Kidney epithelial cell (primary cell): ENCODE data around the gene FAM136A. TPM values are rescaled to one million over a fixed set of nuclear protein-coding genes. Genes with fewer than 3 reads are reported as not detected.

ENCODE experiments used
- DNase-seq: peaks from one replicate; pipeline ENCODE4 v3.0.0-alpha.2; 2010; ENCODE audit warnings: low read depth
- H3K27me3 ChIP-seq: 2 replicates; pipeline ENCODE4 v1.6.0; 2011; ENCODE audit warnings: low read length; ENCODE audit not compliant: control insufficient read depth, insufficient read depth
- H3K36me3 ChIP-seq: 2 replicates; pipeline ENCODE4 v1.5.1; 2011; ENCODE audit warnings: low read length; ENCODE audit not compliant: control insufficient read depth, insufficient read depth
- H3K4me3 ChIP-seq: 2 replicates; pipeline ENCODE4 v1.5.1; 2011; ENCODE audit warnings: low read depth, mild to moderate bottlenecking, control low read depth, low read length
- total RNA-seq: library from RNA; depleted of rRNA; stranded (reverse); fragments of >200 nt; gene quantifications from 2 replicates; pipeline ENCODE4 v1.2.3, GENCODE V29; 2015
- TF ChIP-seq, protein P1 (sequence below): IDR thresholded peaks from 2 replicates; pipeline ENCODE4 v1.5.1; 2011; ENCODE audit warnings: mild to moderate bottlenecking, moderate library complexity, low read length, control low read depth, inconsistent platforms; ENCODE audit not compliant: insufficient read depth, poor library complexity, severe bottlenecking

FAM136A gene
- 67.1 and 70.5 TPM in 2 replicates for total RNA-seq

DNA sequence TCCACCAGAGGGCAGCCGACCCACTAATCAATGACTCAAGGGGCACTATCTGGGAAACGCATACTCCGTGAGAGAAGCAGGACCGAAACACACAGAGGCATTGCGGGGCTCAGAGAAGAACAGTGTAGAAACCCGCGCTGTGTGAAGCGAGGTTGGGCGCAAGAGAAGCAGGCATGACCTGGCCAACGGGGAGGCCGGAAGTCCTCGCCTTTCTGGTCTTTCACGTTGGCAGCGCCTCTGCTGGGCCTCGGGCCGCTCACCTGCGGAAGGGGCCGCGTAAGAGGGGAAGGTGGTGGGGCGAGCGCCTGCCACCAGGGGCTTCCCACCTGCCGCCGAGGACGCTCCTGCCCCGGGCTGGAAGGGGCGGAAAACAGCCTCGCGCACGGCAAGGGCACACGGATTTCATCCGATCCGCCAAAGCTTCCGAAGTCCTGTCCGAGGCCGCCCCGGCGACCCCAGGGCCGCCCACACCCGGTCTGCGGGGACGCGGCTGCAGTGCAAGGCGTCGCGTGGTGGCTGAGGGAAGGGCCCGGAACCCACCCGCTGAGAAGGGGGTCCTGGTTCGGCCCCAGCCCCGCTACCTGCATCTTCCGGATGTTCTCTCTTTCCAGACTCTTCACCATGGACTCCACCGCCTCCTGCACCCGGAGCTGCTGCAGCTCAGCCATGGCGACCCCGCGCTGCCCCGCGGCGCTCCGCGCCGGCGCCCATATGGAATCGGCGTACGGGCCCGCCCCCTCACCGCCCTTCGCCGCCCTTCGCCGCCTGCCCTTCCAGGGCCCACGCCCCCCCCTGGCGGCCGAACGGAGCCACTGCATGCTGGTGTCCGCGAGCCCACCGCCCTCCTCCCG lies at the start of gene FAM136A:
FAM136A (minus strand) TSS at position 724 of the 851 bp plus-strand sequence; CDS start at position 668, 56 bp downstream.
- Histone ChIP-seq H3K27me3 (no peaks in the 10 kb centered on the region), H3K36me3 (no peaks in the 10 kb centered on the region), H3K4me3 (peak within 1 kb of the TSS; percentile 66)
- DNase-seq: peak; percentile 10
- TF ChIP-seq, protein P1, sequence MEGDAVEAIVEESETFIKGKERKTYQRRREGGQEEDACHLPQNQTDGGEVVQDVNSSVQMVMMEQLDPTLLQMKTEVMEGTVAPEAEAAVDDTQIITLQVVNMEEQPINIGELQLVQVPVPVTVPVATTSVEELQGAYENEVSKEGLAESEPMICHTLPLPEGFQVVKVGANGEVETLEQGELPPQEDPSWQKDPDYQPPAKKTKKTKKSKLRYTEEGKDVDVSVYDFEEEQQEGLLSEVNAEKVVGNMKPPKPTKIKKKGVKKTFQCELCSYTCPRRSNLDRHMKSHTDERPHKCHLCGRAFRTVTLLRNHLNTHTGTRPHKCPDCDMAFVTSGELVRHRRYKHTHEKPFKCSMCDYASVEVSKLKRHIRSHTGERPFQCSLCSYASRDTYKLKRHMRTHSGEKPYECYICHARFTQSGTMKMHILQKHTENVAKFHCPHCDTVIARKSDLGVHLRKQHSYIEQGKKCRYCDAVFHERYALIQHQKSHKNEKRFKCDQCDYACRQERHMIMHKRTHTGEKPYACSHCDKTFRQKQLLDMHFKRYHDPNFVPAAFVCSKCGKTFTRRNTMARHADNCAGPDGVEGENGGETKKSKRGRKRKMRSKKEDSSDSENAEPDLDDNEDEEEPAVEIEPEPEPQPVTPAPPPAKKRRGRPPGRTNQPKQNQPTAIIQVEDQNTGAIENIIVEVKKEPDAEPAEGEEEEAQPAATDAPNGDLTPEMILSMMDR: peak; percentile 77

DNA sequence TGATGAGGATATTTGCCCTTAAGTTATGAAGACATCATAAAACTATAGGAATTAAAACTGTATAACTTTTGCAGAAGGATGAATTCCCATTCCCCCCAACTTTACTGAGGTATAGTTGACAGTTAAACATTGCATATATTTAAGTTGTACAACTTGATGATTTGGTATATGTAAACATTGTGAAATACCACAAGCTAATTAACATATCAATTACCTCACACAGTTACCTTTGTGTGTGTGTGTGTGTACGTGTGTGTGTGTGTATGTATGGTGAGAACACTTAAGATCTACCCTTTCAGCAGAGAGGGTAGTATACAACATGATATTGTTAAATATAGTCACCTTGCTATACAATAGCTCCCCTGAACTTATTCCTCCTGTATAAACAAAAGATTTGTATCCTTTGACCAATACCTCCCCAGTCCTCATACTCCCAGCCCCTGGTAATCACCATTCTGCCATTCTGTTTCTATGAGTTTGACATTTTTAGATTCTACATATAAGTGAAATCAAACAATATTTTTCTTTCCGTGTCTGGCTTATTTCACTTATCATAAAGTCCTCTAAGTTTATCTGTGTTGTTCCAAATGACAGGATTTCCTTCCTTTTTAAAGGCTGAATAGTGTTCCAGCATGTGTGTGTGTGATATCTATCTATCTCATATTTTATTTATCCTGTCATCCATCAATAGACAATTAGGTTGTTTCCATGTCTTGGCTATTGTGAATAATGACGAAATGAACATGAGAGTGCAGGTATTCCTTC lies 48.2 kb upstream of the FAM136A start:
- H3K36me3 ChIP-seq: no peaks in the 10 kb centered on the region
- no peaks in the 10 kb centered on the region for H3K27me3 ChIP-seq
- TF ChIP-seq, protein P1: no peak
- H3K4me3 ChIP-seq: no peak overlapping the region
- DNase-seq: no peak

DNA sequence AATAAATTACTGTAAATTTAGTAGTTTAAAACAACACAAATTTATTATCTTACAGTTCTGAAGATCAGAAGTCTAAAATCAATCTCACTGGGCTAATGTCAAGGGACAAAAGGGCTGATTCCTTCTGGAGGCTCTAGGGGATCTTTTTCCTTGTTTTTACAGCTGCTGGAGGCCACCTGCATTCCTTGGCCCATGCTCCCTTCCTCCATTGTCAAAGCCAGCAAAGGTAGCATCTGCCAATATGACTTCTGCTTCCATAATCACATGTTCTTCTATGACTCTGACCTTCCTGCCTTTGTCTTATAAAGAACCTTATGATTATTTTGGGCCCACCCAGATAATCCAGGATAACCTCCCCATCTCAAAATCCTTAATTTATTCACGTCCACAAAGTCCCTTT lies 46.0 kb upstream of the FAM136A start:
- TF ChIP-seq, protein P1: no peak
- no peak overlapping the region for H3K4me3 ChIP-seq
- DNase-seq: no peak
- no peaks in the 10 kb centered on the region for H3K36me3 ChIP-seq
- H3K27me3 ChIP-seq: no peaks in the 10 kb centered on the region

DNA sequence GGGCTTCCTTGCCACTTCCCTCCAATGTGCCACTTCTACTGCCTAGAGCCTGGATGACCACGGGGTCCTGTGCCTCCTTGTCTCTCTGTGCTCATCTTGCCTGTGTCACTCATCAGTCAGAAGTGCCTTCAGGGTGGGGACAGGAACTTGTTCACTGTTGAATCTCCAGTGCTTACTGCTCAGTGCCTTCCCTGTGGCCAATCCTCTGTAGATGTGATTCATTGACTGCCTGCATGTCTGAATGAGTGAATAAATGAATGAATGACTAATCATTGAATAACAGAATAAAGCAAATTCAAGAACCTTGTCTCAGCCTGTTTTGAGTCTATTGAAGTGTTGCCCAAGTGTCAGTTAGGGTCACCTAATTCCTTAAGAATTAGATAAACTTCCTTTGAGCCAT lies 42.3 kb upstream of the FAM136A start:
- TF ChIP-seq, protein P1: no peak
- H3K4me3 ChIP-seq: no peak overlapping the region
- no peak for DNase-seq
- H3K27me3 ChIP-seq: no peaks in the 10 kb centered on the region
- no peaks in the 10 kb centered on the region for H3K36me3 ChIP-seq

DNA sequence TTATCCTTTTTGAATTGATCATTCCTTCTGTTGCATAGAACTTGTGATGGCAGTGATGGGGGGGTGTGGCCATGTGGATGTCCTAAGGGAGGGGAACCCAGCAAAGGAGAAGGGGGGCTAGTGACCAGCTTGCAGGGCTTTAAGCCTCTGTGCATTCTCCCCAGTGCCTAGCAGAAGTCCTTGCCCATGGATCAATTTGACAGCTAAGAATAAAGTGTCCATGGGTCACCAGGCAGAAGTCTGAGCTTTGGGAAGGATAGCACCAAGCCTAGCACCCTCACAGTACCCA lies 39.6 kb upstream of the FAM136A start:
- H3K36me3 ChIP-seq: no peaks in the 10 kb centered on the region
- no peaks in the 10 kb centered on the region for H3K27me3 ChIP-seq
- no peak overlapping the region for H3K4me3 ChIP-seq
- TF ChIP-seq, protein P1: no peak
- DNase-seq: no peak
